NCI-H146 treated with DMSO at 0.1 percent for 48 hours (cell line): ENCODE results near the gene CFAP251.
A peak's percentile ranks its signal among the peaks of the same experiment; 100 is the strongest.

Experiments
- DNase-seq: peaks from one replicate; lab custom pipeline; 2025; ENCODE audit not compliant: unreplicated experiment; lab: John Stamatoyannopoulos, UW

The CFAP251 gene

DNA sequence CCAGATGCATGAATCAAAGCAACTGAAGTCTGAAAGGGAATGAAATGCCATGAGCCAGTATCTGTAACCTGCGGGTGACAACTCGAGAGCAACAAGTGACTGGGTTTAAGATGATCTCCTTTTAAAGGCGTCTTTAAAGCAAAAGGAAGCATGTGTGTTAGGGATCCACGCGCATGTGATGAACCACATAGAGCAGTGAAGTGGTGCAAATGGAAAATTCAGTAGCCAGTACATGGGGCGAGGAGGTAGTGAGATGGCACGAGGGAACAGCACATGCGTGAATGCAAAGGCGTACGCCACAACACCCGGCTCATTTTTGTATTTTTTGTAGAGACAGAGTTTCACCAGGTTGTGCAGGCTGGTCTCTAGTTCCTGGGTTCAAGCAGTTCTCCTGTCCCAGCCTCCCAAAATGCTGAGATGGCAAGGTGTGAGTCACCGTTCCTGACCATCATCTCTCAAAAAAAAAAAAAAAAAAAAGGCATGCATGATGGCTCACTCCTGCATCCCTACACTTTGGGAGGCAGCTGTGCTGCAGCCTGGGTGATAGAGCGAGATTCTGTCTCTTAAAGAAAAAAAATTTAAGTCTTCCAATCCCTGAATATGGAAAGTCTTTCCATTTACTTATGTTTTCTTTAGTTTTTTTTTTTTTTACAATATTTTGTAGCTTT, 78.7 kb downstream of the CFAP251 start:
- no peak for DNase-seq

DNA sequence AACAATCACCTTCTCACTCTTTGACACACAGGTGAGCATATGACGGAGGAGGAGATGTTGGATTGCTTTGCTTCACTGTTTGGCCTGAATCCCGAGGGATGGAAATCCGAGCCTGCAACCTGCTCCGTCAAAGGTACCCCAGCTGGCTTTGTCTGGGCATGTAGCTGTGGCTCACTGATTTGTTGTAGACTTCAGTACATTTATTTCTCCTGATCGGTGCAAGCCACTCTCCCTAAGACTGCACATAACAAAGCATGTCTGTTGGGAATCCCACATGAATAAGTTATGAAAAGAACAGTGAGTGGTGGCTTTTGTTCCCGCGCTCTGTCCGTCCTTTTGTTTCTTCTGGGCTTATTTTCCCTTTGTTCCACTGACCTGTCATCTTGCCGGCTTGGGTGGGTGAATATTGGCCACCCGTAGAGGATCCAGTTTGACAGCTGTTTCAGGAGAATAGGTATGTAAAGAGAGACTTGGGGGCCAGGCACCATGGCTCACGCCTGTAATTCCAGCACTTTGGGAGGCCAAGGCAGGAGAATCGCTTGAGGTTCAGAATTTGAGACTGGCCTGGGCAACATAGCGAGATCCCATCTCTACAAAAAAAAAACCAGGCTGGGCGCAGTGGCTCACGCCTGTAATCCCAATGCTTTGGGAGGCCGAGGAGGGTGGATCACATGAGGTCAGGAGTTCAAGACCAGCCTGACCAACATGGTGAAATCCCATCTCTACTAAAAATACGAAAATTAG, 83.2 kb downstream of the CFAP251 start:
- DNase-seq, result peak; percentile 86

- DNase-seq, result no peak
These were observed 85.5 kb downstream of the CFAP251 start for GRCh38 chr12:122003651-122004611.

- DNase-seq, result no peak
These were observed 86.3 kb downstream of the CFAP251 start for GRCh38 chr12:122004633-122005071.

DNA sequence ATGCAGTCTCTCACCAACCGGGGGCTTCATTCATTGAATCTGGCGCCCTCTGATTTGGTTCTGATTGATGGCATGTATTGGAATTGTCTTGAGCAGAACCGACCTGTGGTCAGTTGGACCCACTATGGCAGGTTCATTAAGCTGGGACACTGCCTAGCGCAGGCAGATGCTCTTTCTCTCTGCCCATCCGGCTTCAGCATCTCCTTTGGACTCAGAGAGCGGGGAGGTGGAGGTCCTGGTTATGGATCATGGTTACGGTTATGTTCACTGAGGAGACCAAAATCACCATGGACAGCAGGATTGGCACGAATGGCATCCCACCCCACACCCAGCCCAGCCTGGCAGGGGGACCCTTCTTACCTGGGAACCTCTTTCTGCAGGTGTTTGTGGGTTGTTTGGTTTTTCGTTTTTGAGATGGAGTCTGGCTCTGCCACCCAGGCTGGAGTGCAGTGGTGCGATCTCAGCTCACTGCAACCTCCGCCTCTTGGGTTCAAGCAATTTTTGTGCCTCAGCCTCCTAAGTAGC, 86.9 kb downstream of the CFAP251 start:
- DNase-seq, result no peak

GRCh38 chr12:122006186-122006926, 88.0 kb downstream of the CFAP251 start:
- no peak for DNase-seq

- no peak for DNase-seq
These were observed 91.3 kb downstream of the CFAP251 start for GRCh38 chr12:122009741-122010140.

- DNase-seq, result no peak
These were observed 93.8 kb downstream of the CFAP251 start for GRCh38 chr12:122012184-122012583.

DNA sequence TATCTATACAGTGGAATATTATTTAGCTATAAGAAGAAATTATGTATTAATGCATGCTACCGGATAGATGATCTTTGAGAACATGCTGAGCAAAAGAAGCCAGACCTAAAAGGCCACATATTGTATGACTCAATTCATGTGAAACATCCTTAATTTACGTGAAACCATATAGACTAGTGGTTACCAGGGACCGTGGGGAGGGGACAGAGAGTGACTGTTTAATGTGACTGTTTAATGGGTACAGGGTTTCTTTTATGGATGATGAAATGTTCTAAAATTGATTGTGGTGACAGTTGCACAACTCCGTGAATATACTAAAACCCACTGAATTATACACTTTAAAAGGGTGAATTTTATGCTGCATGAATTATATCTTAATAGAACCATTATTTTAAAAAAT, 94.7 kb downstream of the CFAP251 start:
- DNase-seq, result no peak

GRCh38 chr12:122013791-122014590, 95.6 kb downstream of the CFAP251 start:
- DNase-seq, result no peak

- DNase-seq, result no peak
These were observed 96.4 kb downstream of the CFAP251 start for GRCh38 chr12:122014781-122015180.

GRCh38 chr12:122018457-122018856, 100.1 kb downstream of the CFAP251 start:
- no peak for DNase-seq

DNA sequence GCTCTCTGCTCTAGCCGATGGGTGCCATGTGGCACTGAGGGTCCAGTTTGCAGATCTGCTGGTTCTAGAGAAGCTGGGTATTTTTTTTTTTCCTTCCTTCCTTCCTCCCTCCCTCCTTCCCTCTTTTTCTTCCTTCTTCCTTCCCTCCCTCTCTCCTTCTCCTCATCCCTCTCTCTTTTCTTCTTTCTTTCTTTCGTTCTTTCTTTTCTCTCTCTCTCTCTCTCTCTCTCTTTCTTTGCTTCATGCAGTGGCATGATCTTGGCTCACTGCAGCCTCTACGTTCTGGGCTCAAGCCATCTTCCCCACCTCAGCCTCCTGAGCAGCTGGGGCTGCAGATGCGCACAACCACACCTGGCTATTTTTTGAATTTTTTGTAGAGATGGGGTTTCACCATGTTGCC, 100.5 kb downstream of the CFAP251 start:
- DNase-seq, result no peak

- no peak for DNase-seq
These were observed 102.4 kb downstream of the CFAP251 start for GRCh38 chr12:122020795-122021192.

- DNase-seq, result no peak
These were observed 102.9 kb downstream of the CFAP251 start for GRCh38 chr12:122021193-122021821.

GRCh38 chr12:122021822-122022392, 103.5 kb downstream of the CFAP251 start, which contains the start of gene BCL7A:
BCL7A (plus strand) TSS chr12:122021884; CDS start chr12:122022092, 208 bp downstream.
- DNase-seq, result peak; percentile 39

DNA sequence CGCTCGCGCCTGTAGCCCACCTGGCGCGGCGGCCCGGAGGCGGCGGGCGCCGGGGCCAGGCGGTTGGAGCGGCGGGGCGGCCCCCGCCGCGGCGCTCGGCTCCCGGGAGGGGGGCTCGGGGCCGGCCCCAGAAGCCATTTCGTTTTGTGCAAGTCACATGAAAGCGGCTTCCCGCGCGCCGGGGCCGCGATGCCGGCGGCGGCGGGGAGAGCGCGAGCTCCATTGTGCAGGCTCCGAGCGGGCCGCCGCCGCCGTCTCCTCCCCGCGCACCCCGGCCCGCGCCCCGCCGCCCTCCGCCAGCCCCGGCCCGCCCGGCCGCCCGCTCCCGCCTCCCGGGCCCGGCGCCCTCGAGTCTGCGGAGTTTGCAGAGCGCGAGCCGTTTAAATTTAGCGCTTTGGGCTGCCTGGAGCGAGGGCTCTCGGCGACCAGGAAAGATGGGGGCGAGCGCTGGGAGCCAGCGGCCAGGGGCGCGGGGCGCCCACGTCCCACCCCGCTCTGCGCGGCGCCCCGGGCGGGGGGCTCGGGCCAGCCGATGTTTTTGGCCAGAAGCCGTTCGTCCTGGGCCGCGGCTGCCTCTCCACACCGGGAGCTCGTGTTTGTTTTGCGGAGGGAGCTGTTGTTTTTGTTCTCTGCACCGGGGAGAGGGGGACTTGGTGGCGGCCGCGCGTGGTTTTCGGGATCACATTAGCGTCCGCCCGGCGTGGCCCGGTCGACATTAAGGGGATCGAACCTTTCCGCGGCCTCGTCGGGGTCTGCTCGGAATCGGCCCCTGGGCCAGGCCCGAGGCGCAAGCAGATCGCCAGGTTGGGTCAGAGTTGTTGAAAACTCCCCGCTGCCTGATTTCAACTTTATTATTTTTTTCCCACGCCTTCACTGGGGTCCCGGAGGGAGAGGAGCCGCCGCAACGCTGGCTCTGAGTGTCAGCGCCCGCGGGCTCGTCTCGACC, 104.3 kb downstream of the CFAP251 start:
- DNase-seq, result no peak
